Ecto neural progenitor cell (in vitro differentiated cells): ENCODE results near the gene LRIG1.

Experiments
- DNase-seq: peaks from one replicate; pipeline ENCODE4 v3.0.0-alpha.2; 2018; ENCODE audit warnings: low spot score

Gene LRIG1

GRCh38 chr3:66344848-66345578 lies 155.8 kb downstream of the LRIG1 start:
- no peak for DNase-seq

GRCh38 chr3:66344391-66344811 lies 156.4 kb downstream of the LRIG1 start:
- DNase-seq: no peak

- no peak for DNase-seq
Observed at GRCh38 chr3:66342717-66343356, 158.0 kb downstream of the LRIG1 start.

- DNase-seq: no peak
Observed at GRCh38 chr3:66338927-66339326, 161.9 kb downstream of the LRIG1 start.

GRCh38 chr3:66336333-66336766 lies 164.5 kb downstream of the LRIG1 start:
- DNase-seq: no peak

- no peak for DNase-seq
Observed at GRCh38 chr3:66335671-66336070, 165.2 kb downstream of the LRIG1 start.
